ENCODE results near the gene VGLL4.
"Not testable (repeated sequence)": the region's sequence is repeated elsewhere in the genome, so short reads cannot be mapped to it uniquely, and the experiment has no call there.

VGLL4 gene, protein sequence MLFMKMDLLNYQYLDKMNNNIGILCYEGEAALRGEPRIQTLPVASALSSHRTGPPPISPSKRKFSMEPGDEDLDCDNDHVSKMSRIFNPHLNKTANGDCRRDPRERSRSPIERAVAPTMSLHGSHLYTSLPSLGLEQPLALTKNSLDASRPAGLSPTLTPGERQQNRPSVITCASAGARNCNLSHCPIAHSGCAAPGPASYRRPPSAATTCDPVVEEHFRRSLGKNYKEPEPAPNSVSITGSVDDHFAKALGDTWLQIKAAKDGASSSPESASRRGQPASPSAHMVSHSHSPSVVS
- 23.9 to 37.4 (median 33.8) reads per million in 3 experiments for total RNA-seq

GRCh38 chr3:11643605-11644087, at the start of gene VGLL4:
VGLL4 (minus strand) TSS chr3:11643915; CDS start chr3:11643518, 397 bp downstream.
- DNase-seq: peak; percentile 46

- no peak for DNase-seq
Measured at GRCh38 chr3:11692532-11692813, 48.8 kb upstream of the VGLL4 start.

- DNase-seq: no peak
Measured at GRCh38 chr3:11691767-11692531, 48.2 kb upstream of the VGLL4 start.

GRCh38 chr3:11690863-11691766, 47.4 kb upstream of the VGLL4 start:
- DNase-seq: no peak

DNA sequence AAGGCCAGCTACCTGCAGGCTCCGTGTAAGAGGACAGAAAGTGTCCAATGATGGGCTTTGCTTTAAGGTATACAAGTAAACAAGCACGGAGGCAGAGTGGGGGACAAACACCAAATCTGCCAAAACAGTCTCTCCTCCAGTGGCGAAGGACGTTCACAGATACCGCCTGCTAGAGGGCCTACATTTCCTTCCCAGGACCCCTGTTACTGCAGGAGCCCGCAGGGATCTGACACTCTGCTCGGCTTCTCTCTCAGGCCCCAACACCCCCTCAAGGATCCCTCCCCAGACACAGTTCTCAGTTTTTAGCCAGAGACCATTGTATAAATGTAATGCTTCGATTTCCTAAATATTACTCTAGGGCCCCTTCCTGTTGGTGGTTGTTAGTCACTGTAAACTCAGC, 46.0 kb upstream of the VGLL4 start:
- no peak for DNase-seq

DNA sequence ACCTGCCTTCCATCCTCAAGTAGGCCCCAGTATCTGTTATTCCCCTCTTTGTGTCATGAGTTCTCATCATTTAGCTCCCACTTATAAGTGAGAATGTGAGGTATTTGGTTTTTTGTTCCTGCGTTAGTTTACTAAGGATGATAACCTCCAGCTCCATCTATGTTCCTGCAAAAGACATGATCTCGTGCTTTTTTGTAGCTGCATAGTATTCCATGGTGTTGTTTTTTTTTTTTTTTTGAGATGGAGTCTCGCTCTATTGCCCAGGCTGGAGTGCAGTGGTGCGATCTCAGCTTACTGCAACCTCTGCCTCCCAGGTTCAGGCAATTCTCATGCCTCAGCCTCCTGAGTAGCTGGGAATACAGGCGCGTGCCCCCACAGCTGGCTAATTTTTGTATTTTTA, 41.3 kb upstream of the VGLL4 start:
- not testable (repeated sequence) for DNase-seq

- no peak for DNase-seq
Measured at GRCh38 chr3:11680509-11680908, 36.8 kb upstream of the VGLL4 start.

- no peak for DNase-seq
Measured at GRCh38 chr3:11679964-11680363, 36.2 kb upstream of the VGLL4 start.

- DNase-seq: no peak
Measured at GRCh38 chr3:11672363-11672762, 28.6 kb upstream of the VGLL4 start.

DNA sequence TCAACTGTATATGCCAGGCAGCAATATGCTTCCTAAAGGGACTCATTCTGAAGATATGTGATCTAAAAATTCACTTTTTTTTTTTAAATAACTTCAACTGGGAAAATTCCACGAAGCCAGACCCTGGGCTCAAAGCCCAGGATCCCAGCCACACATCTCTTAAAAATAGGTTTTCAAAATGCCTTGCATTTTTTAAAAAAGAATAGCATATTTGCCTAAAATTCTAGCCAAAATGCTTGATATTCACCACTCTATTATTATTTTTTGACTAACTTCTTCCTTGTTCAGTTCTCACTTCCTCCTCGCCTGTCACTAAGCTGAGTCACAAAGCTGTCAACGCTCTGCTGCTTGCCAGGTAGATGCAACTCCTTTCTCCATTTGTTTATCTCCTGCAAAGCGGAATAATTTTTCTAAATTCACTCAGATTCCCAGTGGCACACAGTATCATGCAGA, 28.0 kb upstream of the VGLL4 start:
- no peak for DNase-seq

- DNase-seq: no peak
Measured at GRCh38 chr3:11668243-11669235, 24.8 kb upstream of the VGLL4 start.

GRCh38 chr3:11665331-11665730, 21.6 kb upstream of the VGLL4 start:
- no peak for DNase-seq

- DNase-seq: no peak
Measured at GRCh38 chr3:11662392-11662990, 18.8 kb upstream of the VGLL4 start.

DNA sequence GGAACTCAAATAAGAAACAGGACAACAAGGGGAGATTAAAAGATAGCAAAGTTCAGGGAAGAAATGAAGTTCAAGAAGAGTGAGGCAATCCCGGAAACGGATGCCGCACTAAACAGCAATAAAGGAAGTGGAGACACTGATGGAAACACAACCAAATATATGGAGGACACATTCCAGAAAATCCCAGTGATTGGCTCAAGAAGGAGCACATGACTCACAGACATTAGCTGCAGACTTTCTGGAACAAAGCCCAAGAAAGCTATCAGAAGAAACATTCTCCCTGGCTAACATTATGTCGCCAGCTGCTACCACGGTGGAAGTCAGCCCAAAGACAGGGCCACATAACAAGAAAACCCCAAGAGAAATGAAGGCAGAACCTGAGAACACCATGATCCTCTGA, 18.1 kb upstream of the VGLL4 start:
- DNase-seq: no peak

DNA sequence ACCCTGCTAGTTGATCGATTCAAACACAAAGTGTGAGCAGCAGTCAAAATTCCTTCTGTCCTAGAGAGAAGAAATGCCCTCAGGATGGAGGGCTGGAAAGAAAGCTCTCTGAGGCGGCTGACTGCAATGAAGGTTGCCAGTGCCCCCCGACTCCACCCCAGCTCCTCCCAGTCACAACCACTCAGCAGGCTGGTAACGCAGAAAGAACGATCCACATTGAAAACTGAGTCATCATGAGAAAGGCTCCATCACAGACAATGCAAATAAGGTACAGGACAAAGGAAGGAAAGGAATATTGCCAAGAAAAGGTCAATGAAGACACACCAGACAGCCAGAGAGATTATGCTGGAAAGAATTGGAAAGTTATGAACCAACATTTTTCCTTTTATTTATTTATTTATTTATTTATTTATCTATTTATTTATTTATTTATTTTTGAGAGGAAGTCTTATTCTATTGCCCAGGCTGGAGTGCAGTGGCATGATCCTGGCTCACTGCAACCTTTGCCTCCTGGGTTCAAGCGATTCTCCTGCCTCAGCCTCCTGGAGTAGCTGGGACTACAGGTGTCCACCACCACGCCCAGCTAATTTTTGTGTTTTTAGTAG, 17.4 kb upstream of the VGLL4 start:
- DNase-seq: no peak

DNA sequence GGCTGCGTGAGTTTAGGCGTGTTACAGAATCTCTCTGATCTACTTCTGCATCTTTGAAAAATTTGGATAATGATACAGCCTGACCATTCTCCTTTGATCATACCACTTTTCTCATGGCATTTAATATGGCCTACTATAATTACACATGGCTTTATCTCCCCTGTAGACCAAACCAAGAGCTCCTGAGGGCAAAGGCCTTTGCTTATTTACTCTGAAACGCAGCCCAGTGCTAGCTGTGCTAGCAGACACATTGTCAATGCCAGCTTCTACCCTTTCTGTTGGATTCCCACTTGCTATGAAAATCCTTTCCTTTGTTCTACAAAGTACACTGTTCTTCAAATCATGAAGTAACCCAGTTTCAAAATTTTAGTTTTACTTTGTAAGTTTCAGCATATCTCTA, 16.5 kb upstream of the VGLL4 start:
- no peak for DNase-seq

- DNase-seq: no peak
Measured at GRCh38 chr3:11658180-11658579, 14.5 kb upstream of the VGLL4 start.

DNA sequence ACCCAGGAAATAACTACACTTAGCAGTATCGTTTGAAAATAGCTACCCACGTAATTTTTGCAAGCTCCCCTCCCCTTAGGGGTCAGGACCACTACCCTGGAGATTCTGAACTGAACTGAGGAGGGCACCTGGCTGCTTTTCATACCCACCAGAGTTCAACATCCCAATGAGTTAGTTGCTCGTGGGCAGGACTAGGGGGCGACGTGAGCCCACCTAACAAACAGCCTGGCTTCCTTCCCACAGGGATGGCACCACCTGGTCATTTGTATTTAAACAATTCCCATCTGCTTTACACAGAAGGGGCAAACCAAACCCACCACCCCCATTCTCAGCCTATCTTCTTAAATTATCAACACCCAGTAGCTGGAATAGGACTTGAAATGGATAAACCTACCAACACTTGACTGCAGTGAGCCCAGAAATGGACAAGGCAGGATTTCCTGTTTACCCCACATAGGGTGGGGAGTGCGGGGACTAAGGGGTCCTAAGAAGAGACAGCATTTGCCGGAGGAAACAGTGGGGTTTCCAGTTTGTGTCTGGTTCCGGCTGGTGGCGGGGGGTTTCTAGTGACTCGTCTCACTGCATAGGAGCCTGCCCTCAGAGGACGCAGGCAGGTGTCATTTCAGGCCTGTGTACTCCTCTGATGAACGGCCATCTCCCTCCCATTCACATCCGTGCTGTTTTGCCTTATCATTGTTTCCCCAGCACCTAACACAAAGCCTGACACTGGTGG, 11.6 kb upstream of the VGLL4 start:
- no peak for DNase-seq

GRCh38 chr3:11654166-11654565, 10.5 kb upstream of the VGLL4 start:
- no peak for DNase-seq
